SK-N-SH treated with all-trans-retinoic acid at 6 μM for 48 hours (cell line): ENCODE results near the gene RPS6KA1.

ENCODE experiments used
- CREB5 ChIP-seq: fragments of 250-450 bp; sonication (Bioruptor Pico); IDR thresholded peaks from 2 replicates; pipeline ENCODE4 v1.5.1; 2020; ENCODE audit warnings: low read depth, mild to moderate bottlenecking, moderate library complexity
- OSR1 ChIP-seq: fragments of 250-450 bp; sonication (Bioruptor Pico); IDR thresholded peaks from 2 replicates; pipeline ENCODE4 v1.8.0; 2022; ENCODE audit warnings: moderate library complexity, mild to moderate bottlenecking, inconsistent platforms
- PATZ1 ChIP-seq: fragments of 250-450 bp; sonication (Bioruptor Pico); IDR thresholded peaks from 2 replicates; pipeline ENCODE4 v1.8.0; 2020; ENCODE audit warnings: mild to moderate bottlenecking, moderate library complexity, borderline replicate concordance
- ZFP30 ChIP-seq: fragments of 450-650 bp; formaldehyde crosslinking; IDR thresholded peaks from 2 replicates; pipeline ENCODE4 v1.5.0; 2022; ENCODE audit warnings: mild to moderate bottlenecking, moderate library complexity

GRCh38 chr1:26482921-26483320 lies 46.6 kb upstream of the RPS6KA1 start:
- TF ChIP-seq ZFP30 (CRISPR knock-in tag) (no peak), CREB5 (CRISPR knock-in tag) (no peak), OSR1 (no peak), PATZ1 (CRISPR knock-in tag) (no peak)
